HG02623 (cell line): Measurements from ENCODE around the gene PEX26.
"Not testable (repeated sequence)": the region's sequence is repeated elsewhere in the genome, so short reads cannot be mapped to it uniquely, and the experiment has no call there.

Source experiments
- ATAC-seq: cut with Tn5 transposase; IDR thresholded peaks from one replicate; pipeline ENCODE4 v1.9.1; 2021; ENCODE audit warnings: moderate library complexity; ENCODE audit not compliant: unreplicated experiment

The PEX26 gene

DNA sequence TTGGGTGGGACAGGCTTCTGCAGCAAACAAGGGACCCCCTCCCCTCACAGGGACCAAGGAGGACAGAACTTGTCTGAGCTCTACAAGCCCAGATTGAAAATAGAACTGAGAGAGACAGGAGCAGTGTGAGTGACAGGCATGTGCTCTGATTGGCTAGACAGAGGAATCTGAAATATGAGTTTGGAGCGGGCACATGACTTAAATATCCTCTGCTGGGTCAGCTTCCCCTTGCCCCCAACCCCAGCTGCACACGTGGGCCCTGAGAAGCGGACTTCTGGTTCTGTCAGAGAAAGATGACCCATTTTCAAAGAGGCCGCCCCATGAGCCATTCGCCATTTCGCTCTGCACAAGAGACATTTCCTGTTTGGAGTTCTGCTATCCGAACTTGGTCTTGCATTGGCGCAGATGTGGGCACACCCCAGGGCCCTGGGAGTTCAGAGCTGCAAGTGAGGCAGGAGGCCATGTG is 38.1 kb downstream of the PEX26 start:
- no peak for ATAC-seq

DNA sequence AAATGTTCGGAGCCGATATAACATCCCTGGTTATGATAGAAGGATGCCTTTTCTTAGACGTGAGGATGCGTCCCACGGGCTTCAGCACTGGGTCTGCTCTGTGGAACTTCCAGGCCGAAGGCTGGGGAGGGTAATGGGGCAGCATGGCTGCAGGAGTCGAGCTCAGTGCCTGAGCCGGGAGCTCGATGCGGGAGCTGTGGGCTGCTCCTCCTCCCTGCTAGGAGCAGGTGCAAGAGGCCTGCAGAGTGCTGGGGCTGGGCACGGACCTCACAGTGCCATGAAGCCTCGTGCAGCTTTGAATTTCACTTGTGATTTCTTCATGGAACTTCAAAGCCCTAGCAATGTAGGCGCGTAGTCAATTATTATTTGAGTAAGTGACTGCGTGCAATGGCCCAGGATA is 38.8 kb downstream of the PEX26 start:
- no peak for ATAC-seq

DNA sequence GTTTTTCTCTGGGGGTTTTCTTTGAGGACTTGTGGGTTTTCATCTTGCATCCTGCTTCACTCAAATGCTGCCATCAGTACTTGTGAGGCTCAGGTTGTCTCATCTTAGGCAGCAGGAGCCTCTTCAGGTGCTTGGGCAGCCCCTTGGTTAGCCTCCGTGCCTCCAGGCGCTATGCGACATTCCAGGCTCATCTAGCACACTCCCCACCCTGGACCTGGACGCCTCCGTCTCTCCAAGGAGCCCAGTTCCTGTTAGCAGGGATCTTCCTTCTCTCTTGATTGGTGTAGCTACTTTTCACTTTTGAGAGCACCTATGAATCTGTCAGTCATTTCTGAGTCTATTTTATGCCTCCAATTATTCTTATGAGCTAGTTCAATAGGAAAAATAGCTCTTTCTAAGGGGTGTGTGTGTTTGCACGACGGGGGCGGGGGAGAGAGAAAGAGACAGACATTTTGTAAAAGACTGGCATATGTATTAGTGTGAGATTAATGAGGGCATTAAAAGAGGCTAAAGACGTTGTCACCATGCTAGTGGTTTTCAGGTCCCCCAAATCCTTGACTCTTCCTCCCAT is 40.6 kb downstream of the PEX26 start:
- no peak for ATAC-seq

DNA sequence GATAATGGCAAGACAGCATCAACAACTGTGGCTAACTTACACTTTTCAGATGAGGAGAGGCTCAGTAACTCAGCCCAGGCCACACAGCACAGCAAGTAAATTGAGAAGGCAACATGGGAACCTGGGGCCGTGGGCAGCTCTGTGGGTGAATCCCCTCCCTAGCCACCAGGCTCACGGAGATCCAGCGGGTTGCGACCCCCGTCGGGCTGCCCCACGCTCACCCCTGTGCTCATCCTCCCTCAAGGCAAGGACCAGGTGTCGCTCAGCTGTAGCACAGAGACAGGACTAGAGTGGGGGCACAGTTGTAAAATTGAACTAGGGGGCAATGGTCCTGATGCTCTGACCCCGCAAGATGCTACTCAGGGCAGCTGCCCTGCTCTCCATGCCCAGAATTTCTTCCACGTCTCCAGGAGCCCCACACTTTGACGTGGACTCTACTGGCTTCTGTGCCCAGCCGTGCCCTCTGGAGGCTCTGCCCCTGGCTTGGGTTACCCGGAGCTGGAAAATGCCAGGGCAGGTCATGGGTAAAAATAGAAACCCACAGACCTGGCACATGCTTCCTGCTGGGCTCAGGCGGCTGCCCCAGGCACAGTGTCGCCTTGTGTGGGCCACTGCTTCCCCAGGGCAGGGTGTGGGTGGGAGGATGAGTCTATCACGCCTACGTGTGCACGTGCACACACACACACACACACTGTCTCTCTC is 41.8 kb downstream of the PEX26 start:
- no peak for ATAC-seq

DNA sequence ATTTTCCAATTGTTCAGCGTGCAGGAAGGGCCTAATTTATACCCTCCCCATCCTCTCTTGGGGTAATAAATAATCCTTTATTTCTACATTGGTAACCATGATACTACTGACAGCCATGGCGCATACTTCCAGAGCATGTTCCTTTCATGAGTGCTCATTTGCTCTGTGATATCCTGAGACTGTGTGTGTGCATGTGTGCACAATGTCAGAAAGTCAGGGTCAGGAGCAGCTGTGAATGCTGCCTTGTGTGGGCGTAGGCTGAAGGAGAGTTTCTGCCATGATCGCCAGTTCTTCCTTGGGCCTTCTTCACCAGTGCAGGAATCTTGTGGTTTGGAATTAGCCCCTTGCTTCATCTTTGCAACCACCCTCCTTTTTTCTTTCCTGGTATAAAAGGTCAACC is 43.1 kb downstream of the PEX26 start:
- ATAC-seq, result no peak

DNA sequence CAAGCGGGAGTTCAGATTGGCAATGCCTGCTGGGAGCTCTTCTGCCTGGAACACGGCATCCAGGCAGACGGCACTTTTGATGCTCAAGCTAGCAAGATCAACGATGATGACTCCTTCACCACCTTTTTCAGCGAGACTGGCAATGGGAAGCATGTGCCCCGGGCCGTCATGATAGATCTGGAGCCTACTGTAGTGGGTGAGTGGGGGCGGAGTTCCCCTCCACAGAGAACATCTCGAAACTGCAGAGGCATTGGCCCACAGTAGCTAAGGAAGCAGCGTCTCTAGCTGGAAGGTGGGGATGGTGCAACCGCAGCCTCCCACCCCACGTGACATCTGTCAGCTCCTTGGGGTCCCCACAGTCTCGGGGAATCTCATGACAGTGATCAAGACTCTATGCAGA is 43.7 kb downstream of the PEX26 start:
- ATAC-seq, result no peak

DNA sequence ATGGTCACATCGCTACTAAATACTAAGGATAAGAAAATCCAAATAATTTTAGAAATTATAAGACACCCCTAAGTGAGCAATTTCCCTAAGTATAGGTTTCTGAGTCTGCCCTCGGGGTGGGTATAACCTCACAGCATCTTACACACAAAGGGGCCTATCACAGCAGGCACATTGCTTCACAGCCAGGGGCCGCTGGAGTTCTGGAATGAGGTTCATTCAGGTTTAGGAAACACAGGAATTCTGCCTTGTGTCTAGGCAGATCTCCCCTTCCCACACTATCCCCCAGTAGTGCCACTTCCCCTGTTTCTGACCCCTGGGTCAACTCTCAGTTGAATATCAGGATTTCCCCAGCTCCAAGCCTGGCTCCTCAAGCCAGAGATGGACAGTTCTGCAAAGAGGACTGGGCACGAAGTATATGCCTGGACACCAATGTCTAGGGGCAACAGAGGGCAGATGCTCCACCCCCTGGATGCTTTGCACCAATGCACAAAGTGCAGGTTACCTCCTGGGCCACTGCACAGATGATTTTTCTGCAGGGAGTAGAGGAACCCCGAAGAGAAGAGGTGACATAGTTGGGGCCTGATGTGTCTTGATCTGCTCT is 44.3 kb downstream of the PEX26 start:
- ATAC-seq, result no peak

DNA sequence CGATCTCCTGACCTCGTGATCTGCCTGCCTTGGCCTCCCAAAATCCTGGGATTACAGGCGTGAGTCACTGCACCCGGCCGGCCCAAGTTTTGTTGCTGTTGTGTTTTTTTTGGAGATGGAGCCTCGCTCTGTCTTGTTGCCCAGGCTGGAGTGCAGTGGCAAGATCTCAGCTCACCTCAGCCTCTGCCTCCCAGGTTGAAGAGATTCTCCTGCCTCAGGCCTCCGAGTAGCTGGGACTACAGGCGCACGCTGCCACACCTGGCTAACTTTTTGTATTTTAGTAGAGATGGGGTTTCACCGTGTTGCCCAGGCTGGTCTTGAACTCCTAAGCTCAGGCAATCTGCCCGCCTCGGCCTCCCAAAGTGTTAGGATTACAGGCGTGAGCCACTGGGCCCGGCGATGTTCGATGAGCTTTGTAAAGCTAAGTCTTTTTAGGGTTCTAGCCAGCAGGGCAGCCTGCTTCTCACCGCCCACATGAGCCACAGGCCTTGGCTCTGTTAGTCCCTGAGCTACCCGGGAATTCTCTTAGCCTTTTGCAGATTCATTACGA is 45.8 kb downstream of the PEX26 start:
- not testable (repeated sequence) for ATAC-seq

DNA sequence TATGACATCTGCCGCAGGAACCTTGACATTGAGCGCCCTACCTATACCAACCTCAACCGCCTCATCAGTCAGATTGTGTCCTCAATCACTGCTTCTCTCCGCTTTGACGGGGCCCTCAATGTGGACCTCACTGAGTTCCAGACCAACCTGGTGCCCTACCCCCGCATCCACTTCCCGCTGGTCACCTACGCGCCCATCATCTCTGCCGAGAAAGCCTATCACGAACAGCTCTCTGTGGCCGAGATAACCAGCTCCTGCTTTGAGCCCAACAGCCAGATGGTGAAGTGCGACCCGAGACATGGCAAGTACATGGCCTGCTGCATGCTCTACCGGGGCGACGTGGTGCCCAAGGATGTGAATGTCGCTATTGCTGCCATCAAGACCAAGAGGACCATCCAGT is 48.8 kb downstream of the PEX26 start:
- no peak for ATAC-seq

DNA sequence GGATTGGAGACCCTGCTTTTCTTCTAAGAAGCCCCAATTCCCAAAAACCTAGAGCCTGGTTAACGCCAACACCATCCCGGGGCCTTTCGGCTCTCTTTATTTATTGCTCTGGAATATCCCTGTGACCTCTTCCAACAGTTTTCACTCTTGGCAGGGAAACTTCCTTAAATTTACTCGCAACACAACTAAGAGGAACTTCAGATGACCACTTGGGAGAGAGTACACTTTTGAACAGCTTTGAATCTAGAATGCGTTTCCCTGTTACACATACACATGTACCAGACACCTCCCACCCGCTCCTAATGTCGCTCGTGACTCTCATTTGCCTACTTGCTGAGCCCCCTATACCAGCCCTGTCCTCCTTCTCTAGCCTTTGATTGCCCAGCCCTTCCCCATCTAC is 52.2 kb downstream of the PEX26 start:
- no peak for ATAC-seq

DNA sequence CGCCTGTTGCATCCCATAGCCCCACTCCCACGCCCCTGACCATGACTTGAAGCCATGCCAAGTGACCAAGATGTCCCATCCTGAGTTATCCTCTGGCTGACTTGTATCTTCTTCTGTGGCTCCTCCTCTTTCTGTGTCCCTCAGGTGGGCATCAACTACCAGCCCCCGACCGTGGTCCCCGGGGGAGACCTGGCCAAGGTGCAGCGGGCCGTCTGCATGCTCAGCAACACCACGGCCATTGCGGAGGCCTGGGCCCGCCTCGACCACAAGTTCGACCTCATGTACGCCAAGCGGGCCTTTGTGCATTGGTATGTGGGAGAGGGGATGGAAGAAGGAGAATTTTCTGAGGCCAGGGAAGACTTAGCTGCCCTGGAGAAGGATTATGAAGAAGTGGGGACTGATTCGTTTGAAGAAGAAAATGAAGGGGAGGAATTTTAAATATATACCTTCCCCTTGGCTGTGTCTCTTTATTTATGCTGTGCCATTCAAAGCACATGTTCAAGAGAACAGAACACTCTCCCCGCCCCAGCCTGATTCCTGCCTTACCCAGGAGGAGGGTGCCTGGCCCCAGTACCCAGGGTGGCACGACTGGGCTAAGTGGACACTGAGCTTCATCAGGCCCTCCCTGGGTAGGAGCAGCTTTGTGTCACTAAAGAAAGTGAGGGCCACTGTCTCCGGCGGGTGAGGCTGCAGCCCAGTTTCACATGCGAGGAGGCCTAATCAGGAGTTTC is 53.1 kb downstream of the PEX26 start:
- no peak for ATAC-seq

DNA sequence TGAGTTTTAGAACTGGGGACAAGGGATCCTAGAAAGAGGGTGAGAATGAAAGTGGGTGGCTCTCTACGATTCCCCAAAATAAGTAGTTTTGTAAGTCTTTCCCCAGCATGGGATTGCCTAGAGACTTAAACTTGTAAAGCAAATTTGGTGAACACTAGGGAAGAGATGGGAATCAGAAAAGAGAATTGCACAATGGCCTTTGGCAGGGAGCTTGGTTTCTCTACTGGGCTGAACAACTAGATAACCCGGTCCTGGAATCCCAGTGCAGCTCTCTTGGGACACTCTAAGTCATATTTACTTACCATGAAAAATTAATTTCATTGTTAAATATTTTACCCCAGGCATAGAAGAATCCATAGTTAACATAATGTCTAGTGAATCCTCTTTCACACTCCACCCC is 55.7 kb downstream of the PEX26 start:
- ATAC-seq, result no peak

DNA sequence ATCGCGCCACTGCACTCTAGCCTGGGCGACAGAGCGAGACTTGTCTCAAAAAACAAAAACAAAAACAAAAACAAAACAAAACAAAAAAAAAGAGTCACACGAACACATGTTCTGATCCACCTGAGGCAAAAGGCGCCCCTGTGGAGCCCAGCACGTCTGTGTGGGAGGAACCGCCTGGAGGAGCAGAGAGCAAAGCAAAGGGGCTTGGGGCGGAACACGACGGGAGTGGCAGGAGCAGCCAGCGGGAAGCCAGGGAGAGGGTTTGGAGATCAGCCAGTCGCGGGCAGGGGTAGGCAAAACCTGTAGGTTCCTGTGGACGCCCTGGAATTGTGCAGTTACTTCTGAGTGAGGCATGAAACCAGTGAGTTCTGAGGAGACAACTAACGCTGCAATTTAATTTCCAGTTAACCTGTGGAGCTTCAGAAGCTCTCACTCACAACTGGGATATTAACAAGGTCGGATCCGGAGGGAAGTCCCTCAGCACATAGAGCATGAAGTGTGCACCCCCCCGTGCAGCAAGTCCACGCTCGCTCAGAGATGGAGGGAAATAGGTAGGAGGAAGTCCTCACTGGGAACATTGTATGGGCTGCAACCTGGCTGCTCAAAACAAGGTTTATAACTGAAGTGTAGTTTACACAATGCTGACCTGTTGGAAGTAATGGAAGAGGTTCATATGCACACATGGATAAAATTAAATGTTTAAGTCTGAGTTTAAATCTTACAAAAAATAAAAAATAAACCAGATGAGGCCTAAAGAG is 59.0 kb downstream of the PEX26 start:
- ATAC-seq, result no peak

DNA sequence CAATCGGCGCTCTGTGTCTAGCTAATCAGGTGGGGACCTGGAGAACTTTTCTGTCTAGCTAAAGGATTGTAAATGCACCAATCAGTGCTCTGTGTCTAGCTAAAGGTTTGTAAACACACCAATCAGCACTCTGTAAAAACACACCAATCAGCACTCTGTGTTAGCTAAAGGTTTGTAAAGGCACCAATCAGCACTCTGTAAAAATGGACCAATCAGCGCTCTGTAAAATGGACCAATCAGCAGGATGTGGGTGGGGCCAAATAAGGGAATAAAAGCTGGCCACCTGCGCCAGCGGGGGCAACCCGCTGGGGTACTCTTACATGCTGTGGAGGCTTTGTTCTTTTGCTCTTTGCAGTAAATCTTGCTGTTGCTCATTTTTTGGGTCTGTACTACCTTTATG is 63.2 kb downstream of the PEX26 start:
- ATAC-seq, result not testable (repeated sequence)

DNA sequence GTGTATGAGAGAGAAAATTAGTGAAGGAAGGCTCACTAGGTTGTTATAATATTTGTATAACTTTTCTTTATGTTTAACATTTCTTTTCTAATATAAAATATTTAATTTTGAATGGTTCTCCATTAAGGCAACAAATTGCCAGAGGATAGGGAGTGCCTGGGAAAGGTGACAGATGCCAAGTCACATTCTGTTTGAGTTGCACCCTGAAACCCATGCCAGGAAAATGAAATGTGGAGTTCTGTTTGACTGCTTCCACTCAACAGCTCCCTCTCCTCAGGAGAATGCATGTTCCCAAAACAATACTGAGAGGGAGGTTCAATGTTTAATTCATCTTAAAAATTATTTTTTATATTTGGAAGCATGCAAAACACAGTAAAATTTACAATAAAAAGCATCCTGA is 66.3 kb downstream of the PEX26 start:
- no peak for ATAC-seq

DNA sequence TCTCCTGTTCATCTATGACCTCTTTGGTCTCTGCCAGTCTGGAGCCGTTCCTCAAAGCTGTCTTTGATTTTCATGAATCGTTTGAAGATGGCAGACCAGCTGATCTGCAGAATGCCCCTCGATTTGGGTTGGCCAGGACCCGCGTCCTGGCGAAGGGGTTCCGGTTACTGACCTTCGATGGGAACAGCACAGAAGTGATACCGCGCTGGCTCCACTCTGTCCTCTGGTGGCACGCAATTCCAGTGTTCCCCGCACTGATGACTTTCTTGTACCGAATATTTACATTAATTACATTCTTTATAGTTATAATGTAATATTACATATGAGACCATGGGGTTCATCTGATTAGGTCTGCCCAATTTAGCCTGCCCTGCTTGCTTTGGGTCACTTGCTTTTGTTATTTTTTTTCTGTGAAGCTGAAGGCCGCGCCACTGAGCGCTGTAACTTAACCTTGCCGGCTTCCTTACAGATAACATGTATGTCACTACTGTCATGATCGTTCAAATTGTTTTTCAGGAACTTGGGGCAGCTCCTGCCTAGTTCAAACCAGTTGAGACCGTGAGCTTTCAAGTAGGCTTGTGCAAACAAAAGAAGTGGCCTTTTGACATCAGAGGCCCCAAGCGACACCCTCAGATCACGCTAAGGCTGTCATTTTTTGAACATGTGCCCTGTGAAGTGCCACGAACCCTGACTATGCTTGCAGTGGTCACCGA is 68.0 kb downstream of the PEX26 start:
- ATAC-seq, result no peak

DNA sequence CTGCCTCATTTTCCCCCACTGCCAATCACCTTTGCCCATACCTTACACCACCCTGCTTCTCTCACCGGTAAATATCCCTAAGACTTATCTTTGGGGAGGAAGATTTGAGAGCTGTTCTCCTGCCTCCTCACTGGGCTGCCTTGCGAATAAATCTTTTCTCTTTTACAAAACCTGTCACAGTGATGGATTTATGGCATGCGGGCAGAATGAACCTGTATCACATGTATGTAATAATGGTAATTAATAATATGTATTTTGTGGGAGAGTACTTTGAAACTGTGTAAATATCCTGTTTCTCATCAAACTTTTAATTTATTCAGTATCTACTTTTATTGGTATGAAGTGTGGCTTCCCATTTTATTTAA is 68.6 kb downstream of the PEX26 start:
- no peak for ATAC-seq

DNA sequence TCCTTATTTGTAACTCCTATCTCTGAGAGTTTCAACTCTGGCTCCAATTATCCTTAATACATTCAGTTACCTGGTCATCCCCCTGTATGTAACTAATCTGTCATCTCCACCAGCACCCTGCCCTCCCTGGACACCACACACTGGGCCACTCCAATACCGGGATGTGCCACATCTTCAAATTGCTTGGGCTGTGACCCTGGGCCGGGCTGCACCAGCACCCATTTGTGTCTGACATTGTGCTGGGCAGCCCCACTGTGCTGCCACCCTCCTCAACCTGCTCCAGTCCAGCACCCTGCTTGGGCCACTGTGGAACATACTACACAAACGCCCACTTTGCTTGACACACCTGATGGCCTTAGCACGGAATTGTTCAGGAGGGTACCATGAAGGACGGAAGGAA is 70.0 kb downstream of the PEX26 start:
- no peak for ATAC-seq

DNA sequence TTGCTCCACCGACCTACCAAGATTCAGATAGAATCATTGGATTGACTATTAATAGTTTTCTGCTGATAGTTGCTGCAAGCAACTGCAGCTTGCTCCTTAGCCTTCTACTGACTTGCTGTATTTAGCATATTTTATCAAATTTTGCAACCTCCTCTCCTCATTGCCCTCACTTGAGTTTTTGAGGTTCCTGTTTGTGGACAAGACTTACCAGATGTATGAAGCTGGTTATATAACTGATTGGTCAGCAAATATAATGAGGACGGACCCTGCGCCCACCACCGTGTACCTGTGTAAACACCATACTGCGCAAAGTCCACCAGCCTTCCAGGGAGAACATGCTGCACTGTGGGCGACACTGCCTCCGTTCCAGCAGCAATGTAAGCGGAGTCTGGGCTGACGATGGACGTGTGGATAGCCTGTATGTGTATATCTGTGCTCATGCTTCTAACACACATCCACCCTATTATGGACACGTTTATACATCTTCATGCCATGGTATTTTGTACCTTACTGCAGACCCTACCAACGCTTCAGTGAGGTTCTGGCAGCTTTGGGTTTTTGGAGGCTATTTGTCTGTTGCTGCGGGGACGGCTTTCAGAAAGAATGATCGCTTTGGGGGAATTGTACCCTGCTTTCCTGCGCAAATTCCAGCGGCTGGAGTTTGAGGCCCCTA is 70.6 kb downstream of the PEX26 start:
- no peak for ATAC-seq

DNA sequence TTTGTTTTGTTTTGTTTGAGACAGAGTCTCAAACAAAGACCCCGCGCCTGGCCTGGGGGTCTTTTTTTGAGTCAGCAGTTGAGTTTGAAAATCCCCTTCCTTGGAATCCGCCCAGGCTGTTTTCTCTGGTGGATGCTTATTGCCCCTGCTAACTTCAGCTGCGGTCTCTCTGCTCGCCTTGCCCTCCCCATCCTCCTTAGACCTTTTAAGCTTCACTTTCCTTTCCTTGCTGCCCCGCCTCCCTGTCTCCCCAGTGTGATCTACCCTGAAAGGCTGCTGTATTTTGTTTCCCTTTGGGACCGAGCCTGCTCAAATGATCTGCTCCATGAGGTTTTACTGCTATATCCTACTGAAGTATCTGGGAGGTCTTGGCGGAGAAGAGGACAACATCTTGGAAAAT is 74.7 kb downstream of the PEX26 start:
- ATAC-seq, result no peak
